HepG2 (cell line): ENCODE data around the gene MBD4. TPM values are rescaled to one million over a fixed set of nuclear protein-coding genes. Genes with fewer than 3 reads are reported as not detected.
A peak's percentile ranks its signal among the peaks of the same experiment; 100 is the strongest.
"Not testable (repeated sequence)": the region's sequence is repeated elsewhere in the genome, so short reads cannot be mapped to it uniquely, and the experiment has no call there.

ENCODE experiments used
- ATAC-seq: fragments of 200-7000 bp; cut with Tn5 transposase; 3 replicates; pipeline ENCODE4 v1.9.1; 2020; ENCODE audit warnings: mild to moderate bottlenecking, moderate library complexity
- BruUV-seq: library from RNA; stranded (reverse); fragments of 400-500 nt; replicated peaks from 2 replicates; lab custom pipeline; 2021; lab: Mats Ljungman, UMichigan
- CTCF ChIA-PET: fragments of 300-600 bp; formaldehyde crosslinking; extraction: SDS; loops from one replicate; lab custom pipeline; 2021; ENCODE audit warnings: low total read pairs, inconsistent platforms, low intra/inter-chr PET ratio; lab: Yijun Ruan, JAX
- POLR2A ChIA-PET: fragments of 350-600 bp; sonication (Branson Sonifier 250); formaldehyde crosslinking; loops from one replicate; lab custom pipeline; 2020; ENCODE audit warnings: antibody characterized with exemption, inconsistent platforms; lab: Yijun Ruan, JAX
- DNase-seq: peaks from one replicate; pipeline ENCODE4 v3.0.0-alpha.2; 2015; ENCODE audit warnings: low spot score
- FAIRE-seq: peaks from 3 replicates; lab custom pipeline; 2011; peaks lifted over from hg19 to GRCh38; lab: Jason Lieb, UNC
- H2AFZ ChIP-seq: one replicate; pipeline ENCODE4 v1.6.1; 2011; ENCODE audit warnings: low read length, inconsistent platforms
- H3K27ac ChIP-seq: fragments of 300-600 bp; 3 replicates; pipeline ENCODE4 v1.8.0; 2011; ENCODE audit warnings: mixed run types, mild to moderate bottlenecking, mixed read lengths, low read length, inconsistent platforms; ENCODE audit not compliant: insufficient read depth; ENCODE audit errors: extremely low read length
- H3K27me3 ChIP-seq, 2 experiments: fragments of 200-600 bp in 1 of 2; 2 replicates in 1 of 2; 3 replicates in 1 of 2; pipeline versions ENCODE4 v1.6.0 to v1.8.0; 2011; ENCODE audit warnings: low read length in 2 of 2, mild to moderate bottlenecking in 2 of 2, moderate library complexity in 2 of 2, inconsistent platforms in 1 of 2; ENCODE audit not compliant: insufficient read depth in 2 of 2, control insufficient read depth in 1 of 2
- H3K36me3 ChIP-seq, 2 experiments: fragments of 200-600 bp in 1 of 2; replicated peaks in 1 of 2; 2 replicates in 1 of 2; 3 replicates in 1 of 2; pipeline versions ENCODE4 v1.5.1 to v1.8.0; 2011; ENCODE audit warnings: low read length in 2 of 2, inconsistent platforms in 1 of 2; ENCODE audit not compliant: insufficient read depth in 2 of 2, control insufficient read depth in 1 of 2
- H3K4me1 ChIP-seq: 2 replicates; pipeline ENCODE4 v1.5.1; 2012; ENCODE audit warnings: low read length, inconsistent platforms; ENCODE audit not compliant: insufficient read depth
- H3K4me2 ChIP-seq: 2 replicates; pipeline ENCODE4 v1.6.0; 2011; ENCODE audit warnings: low read depth, low read length, inconsistent platforms
- H3K4me3 ChIP-seq, 3 experiments: fragments of 200-600 bp in 1 of 3; sonication (generic), shearing (Covaris generic) in 1 of 3; replicated peaks in 1 of 3; 2 replicates each; pipeline ENCODE4 v1.5.1; 2011 to 2016; ENCODE audit warnings: low read length in 3 of 3, inconsistent platforms in 2 of 3, low read depth in 2 of 3, mild to moderate bottlenecking in 2 of 3, control low read depth in 1 of 3, mixed read lengths in 1 of 3; ENCODE audit not compliant: insufficient read depth in 1 of 3
- H3K79me2 ChIP-seq: one replicate; pipeline ENCODE4 v1.6.1; 2011; ENCODE audit warnings: low read length, inconsistent platforms; ENCODE audit not compliant: insufficient read depth
- H3K9ac ChIP-seq: 2 replicates; pipeline ENCODE4 v1.6.0; 2011; ENCODE audit warnings: mild to moderate bottlenecking, low read depth, low read length, inconsistent platforms; ENCODE audit not compliant: insufficient read depth
- H3K9me3 ChIP-seq: 2 replicates; pipeline ENCODE4 v1.5.1; 2012; ENCODE audit warnings: mild to moderate bottlenecking, low read length
- H4K20me1 ChIP-seq: 2 replicates; pipeline ENCODE4 v1.6.0; 2011; ENCODE audit warnings: inconsistent platforms, mild to moderate bottlenecking, low read length, moderate library complexity; ENCODE audit not compliant: insufficient read depth
- HNRNPL ChIP-seq: fragments of 200-400 bp; formaldehyde crosslinking; IDR thresholded peaks from 2 replicates; pipeline ENCODE4 v1.6.1; 2017; ENCODE audit warnings: mild to moderate bottlenecking, low read depth, low read length
- RARA ChIP-seq: IDR thresholded peaks from 2 replicates; pipeline ENCODE4 v1.6.1; 2016; ENCODE audit warnings: missing genetic modification reagents, missing compliant biosample characterization
- RXRB ChIP-seq: IDR thresholded peaks from 2 replicates; pipeline ENCODE4 v1.6.1; 2016; ENCODE audit warnings: borderline replicate concordance, missing genetic modification reagents, missing compliant biosample characterization
- SAP130 ChIP-seq: IDR thresholded peaks from 2 replicates; pipeline ENCODE4 v1.6.1; 2016; ENCODE audit warnings: low read depth
- ZNF687 ChIP-seq: sonication (generic); formaldehyde crosslinking; IDR thresholded peaks from 2 replicates; pipeline ENCODE4 v1.5.1; 2020; ENCODE audit warnings: mild to moderate bottlenecking, missing genetic modification reagents, moderate library complexity
- WGBS: methylation state at CpG from one replicate; pipeline ENCODE4 v1.1.6; 2017; ENCODE audit warnings: low lambda C conversion rate; 5-methylcytosine and 5-hydroxymethylcytosine counted together
- in situ Hi-C: cut with HindIII; loops from 2 replicates; pipeline ENCODE4 v1.10.0; 2017; ENCODE audit warnings: low pct_unique_long_range_greater_than_20kb; ENCODE audit not compliant: extremely low pct_ligation_motif_present
- intact Hi-C: fragments of 100-400 bp; cut with micrococcal nuclease; formaldehyde crosslinking; loops from one replicate; pipeline ENCODE4 v1.10.0; 2022; ENCODE audit not compliant: unreplicated experiment
- polyA plus RNA-seq, 8 experiments: library from polyadenylated mRNA; depleted of rRNA in 3 of 8; stranded (reverse) in 7 of 8; unstranded in 1 of 8; fragments of >200 nt; fragmentation: Illumina TruSeq in 4 of 8; extraction: Trizol in 4 of 8; gene quantifications; 2 replicates each; pipeline versions ENCODE4 v1.2.1 to v1.2.3, GENCODE V29; 2011 to 2016; ENCODE audit warnings: low read depth in 4 of 8, missing spikeins in 1 of 8, mixed read lengths in 1 of 8; ENCODE audit not compliant: insufficient read depth in 1 of 8
- total RNA-seq, 5 experiments: library from RNA; depleted of rRNA; stranded (reverse); fragments of >200 nt; fragmentation: Illumina TruSeq; extraction: Trizol; gene quantifications; 2 replicates each; pipeline ENCODE4 v1.2.3, GENCODE V29; 2016; ENCODE audit warnings: low read depth in 1 of 5

The MBD4 gene
- total and polyA plus RNA-seq, 2 of the 13 experiments (the other 11 are each of a cell fraction or from before 2014, with no cell fraction given), result 14.9 to 25.3 TPM

DNA sequence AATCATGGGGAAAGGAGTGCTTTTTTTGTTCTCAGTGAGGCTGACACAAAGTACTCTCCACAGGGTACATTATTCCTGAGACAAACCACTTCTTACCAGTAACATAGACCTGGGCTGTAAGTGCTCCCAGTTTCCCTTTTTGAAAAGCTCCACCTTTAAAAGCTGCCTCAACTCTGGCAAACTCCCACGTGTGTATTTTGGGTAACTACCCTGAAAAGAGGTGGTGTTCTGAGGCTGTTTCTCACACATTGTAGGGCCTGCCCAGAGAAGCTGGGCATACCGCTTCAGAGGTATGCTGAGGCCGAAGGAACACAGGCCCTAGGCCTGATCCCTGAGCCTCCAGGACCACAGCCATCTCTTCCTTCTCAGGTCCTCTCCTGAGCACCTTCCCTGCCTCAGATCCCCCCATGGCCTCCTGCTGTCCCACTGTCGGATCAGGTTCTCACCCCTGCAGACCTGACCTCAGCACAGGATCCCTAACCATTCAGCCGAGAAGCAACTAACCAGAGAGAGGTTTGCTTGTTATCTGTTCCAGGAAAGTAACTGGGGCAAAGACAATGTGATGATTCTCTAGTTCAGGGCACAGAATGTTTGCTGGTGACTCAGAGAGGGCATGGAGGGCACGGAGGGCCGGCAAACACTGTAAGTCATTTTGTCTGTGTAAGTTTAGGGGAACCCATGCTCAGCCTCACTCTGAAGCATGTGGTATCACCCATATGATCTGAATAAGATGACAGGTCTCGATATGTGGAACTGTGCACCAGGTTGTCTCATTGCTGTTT is 47.5 kb downstream of the MBD4 start:
- 0 out of 2 replicates have a peak overlapping the region, but pooled peaks have one; percentile 34 for H3K9ac ChIP-seq
- POLR2A ChIA-PET, BruUV-seq, in situ Hi-C loops, H3K4me3 ChIP-seq, H4K20me1 ChIP-seq, intact Hi-C loops, H3K9me3 ChIP-seq, H2AFZ ChIP-seq, CTCF ChIA-PET, H3K27me3 ChIP-seq, ATAC-seq: not testable (repeated sequence)
- peak; percentile 12 for FAIRE-seq
- 89% methylated on average over 6 of the region's 8 CpGs for WGBS
- peaks cover 30% of the 10 kb centered on the region for H3K79me2 ChIP-seq
- peak; percentile 43 for DNase-seq
- peak overlapping the region; percentile 23; the same call in 1 of the 2 replicates for H3K4me2 ChIP-seq
- peak overlapping the region; percentile 55 for H3K27ac ChIP-seq
- peaks cover 98% of the 10 kb centered on the region for H3K4me1 ChIP-seq
- TF ChIP-seq RXRB (CRISPR knock-in tag), result 0 out of 2 replicates have a peak, but pooled peaks have one; percentile 35
- peak; percentile 21; the same call in 1 of the 2 replicates for TF ChIP-seq SAP130 (CRISPR knock-in tag)
- 0 out of 2 replicates have a peak, but pooled peaks have one; percentile 39 for TF ChIP-seq HNRNPL
- TF ChIP-seq RARA (CRISPR knock-in tag), result peak; percentile 39; the same call in 1 of the 2 replicates
- TF ChIP-seq ZNF687 (CRISPR knock-in tag), result peak; percentile 22; the same call in 1 of the 2 replicates
- TF ChIP-seq, all 625 proteins: peak for 5; not testable (repeated sequence) for 620
- peaks cover 6 to 39% of the 10 kb centered on the region in 2 experiments; a peak in 3 of 5 replicates for H3K36me3 ChIP-seq

DNA sequence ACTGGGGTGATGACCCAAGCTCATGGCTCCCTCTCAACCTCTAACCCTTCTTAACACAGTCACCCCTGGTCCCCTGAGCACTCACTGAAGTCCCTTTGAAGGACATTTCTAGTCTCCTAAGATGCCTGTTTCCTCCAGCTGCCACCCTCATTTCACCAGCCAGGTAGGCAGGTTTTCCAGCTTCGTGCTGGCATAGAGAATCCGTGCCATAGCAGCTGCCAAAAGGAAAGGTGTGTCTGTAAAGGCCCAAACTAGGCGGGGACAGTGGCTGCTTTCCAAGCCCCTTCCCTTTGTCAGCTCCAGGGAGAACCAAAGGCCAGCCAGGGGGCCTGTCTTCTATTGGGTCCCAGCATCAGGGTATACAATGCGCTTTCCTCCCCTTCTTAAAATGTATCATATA is 48.2 kb downstream of the MBD4 start:
- H3K4me2 ChIP-seq, H2AFZ ChIP-seq, POLR2A ChIA-PET, BruUV-seq, H4K20me1 ChIP-seq, intact Hi-C loops, in situ Hi-C loops, DNase-seq, H3K9ac ChIP-seq, H3K4me3 ChIP-seq, ATAC-seq, H3K9me3 ChIP-seq, H3K27me3 ChIP-seq, CTCF ChIA-PET, FAIRE-seq: not testable (repeated sequence)
- WGBS, result 100% methylated on average over 3 of the region's 4 CpGs
- H3K27ac ChIP-seq, result peak overlapping the region; percentile 22
- H3K4me1 ChIP-seq, result peaks cover 91% of the 10 kb centered on the region
- H3K79me2 ChIP-seq, result peaks cover 23% of the 10 kb centered on the region
- peaks cover 6 to 42% of the 10 kb centered on the region in 2 experiments; a peak in 3 of 5 replicates for H3K36me3 ChIP-seq
